T-helper 2 cell treated with Interferon-gamma antibody and Interleukin-4, amounts not matched to agents 100 ng/mL and 5 ng/mL, for 36 hours (primary cell): ENCODE results near the gene CCNL2. TPM values are rescaled to one million over a fixed set of nuclear protein-coding genes. Genes with fewer than 3 reads are reported as not detected.

Source experiments
- intact Hi-C: fragments of 100-400 bp; cut with micrococcal nuclease; formaldehyde crosslinking; loops from one replicate; pipeline ENCODE4 v1.15.1; 2023
- total RNA-seq: library from RNA; stranded (reverse); gene quantifications from 2 replicates; pipeline ENCODE4 v1.2.3, GENCODE V29; 2022

Gene CCNL2
- total RNA-seq, 1 donor from 2014 or later = 111 TPM

DNA sequence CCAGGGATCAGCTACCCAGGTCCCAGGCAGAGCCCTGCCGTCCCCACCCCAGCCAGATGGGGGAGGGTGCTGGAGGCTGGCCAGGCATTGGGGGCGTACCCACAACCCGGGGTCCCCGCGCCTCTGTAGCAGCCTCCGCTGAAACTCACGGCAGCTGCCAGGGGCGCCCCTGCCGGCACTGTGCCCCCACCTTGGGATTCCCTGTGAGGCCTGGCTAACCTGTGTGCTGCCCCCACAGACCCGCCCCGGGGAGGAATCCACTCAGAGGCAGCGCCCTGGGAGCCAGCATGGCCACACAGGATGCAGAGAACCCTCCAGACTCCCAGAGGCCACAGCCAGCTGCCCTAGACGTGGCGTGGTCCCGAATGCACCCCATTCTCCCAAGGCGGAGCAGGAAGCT, 53.8 kb downstream of the CCNL2 start:
- intact Hi-C loops = loop anchor here (5.0 kb wide), 1 partner anchor 38 kb away; the partner anchor contains the start of genes ACAP3 and PUSL1

DNA sequence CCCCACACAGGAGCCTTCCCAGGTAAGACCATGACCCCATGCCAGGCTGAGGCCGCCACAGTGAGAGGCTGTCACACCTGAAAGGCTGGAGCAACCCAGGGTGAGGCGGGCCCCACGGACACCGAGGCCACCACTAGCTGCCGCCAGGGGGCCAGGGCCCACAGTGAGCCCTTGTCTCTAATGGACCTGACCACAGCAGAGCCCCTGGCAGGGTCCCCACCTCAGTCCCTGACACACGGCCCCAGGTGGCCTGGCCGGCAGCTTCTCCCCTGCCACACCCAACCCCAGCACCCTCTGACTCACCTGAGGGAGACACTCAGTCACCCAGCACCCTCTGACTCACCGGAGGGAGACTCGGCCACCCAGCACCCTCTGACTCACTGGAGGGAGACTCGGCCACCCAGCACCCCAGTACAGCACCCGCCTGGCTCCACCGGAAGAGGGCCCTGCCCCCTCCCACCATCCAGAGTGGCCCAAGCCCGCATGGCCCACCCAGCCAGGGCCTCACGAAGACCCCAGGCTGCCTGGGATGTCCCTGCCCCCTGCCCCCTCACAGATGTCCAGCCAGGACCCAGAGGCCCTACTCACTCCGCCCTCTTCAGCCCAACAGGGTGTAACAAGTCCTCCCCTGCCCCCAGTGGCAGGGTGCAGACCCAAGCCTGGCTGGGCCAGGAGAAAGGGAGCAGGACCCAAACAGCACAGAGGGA, 54.3 kb downstream of the CCNL2 start:
- intact Hi-C loops = loop anchor here (5.0 kb wide), 1 partner anchor 38 kb away; the partner anchor contains the start of genes ACAP3 and PUSL1

DNA sequence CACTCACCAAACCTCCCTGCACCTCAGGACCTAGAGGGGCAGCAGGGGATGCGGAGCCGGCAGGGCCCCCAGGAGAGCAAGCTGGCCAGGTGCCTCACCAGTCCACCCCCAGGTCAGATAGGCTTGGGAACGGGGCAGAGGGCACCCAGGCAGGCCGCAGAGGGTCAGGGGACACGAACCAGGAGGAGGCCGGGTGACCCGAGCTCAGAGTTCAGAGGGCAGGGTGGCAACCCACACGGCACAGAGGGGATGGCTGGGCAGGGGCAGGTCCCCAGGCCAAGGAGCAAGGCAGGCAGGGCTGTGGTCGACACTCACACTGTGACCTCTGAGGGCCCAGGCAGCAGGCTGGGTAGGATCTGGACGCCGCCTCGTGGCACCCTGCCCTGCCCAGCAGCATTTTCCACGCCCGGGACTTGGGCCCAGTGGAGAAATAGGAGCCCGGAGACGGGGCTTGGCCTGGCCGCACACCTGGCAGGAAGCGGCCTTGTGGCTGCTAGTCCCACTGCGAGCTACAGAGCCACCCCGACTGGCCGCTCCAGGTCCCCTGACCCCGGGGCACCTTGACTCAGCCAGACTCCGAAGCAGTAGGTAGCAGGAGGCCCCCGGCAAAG, 55.2 kb downstream of the CCNL2 start:
- intact Hi-C loops = no loop called here

DNA sequence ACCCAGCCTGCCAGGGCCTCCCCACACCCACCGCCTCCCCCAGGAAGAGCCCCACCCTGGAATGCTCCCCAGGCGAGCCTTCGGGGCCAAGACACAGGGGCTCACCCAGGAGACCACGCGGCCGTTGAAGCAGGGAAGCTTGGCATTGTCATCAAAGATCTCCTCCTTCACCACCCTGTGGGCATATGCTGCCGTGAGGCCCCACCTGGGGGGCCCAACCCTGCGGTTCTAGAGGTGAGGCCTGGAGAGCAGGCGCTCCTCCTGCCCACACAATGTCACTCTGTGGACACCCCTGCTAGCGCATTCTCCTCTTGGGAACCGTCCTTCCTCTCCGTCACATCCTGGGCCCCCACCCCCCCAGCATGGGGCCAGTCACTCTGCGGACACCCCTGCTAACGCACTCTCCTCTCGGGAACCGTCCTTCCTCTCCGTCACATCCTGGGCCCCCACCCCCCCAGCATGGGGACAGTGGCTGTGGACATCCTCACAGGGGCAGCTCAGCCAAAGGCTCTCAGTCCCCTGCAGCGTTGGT, 56.5 kb downstream of the CCNL2 start:
- intact Hi-C loops = no loop called here

DNA sequence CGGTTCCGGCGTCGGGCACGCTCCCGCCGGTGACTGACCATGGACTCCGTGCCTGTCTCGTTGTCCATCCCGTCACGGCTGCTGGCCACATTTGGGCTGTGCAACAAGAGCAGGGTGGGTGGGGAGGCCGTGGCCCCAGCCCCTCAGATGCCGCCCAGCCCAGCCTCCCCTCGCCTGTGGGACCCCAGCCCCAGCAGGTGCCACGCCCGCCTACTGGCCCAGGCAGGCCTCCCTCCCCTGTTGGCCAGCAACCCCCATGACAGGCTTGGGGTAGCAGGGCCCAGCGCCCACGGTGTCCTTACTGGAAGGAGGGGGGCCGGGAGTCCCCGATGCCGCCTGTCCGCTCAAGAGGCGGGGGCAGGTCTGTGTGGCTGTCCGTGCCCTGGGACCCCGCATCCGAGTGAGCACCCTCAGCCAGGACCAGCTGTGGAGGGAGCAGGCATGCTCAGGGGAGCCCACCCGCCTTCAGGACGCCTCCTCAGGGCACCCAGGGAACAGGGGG, 57.0 kb downstream of the CCNL2 start:
- intact Hi-C loops = no loop called here

DNA sequence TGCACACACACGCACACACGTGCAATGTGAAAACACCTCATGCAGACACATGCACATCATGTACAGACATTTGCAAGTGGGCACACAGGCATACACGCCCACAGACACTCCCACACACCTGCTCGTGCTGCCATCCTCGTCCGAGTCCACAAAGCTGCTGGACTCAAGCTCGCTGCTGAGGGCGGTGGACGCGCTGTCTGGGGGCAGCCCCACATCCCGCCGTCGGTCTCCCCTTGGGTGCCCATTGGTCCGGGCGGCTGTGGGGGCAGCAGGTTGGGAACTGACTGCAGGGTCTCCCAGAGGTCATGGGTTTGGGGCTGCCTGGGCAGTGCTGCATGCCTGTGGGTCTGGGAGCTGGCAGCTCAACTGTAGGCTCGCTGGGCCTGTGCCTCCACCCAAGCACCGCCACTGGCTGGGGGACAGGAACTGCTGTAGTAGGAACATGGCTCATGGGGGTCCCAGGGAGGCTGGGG, 57.5 kb downstream of the CCNL2 start:
- intact Hi-C loops = no loop called here

DNA sequence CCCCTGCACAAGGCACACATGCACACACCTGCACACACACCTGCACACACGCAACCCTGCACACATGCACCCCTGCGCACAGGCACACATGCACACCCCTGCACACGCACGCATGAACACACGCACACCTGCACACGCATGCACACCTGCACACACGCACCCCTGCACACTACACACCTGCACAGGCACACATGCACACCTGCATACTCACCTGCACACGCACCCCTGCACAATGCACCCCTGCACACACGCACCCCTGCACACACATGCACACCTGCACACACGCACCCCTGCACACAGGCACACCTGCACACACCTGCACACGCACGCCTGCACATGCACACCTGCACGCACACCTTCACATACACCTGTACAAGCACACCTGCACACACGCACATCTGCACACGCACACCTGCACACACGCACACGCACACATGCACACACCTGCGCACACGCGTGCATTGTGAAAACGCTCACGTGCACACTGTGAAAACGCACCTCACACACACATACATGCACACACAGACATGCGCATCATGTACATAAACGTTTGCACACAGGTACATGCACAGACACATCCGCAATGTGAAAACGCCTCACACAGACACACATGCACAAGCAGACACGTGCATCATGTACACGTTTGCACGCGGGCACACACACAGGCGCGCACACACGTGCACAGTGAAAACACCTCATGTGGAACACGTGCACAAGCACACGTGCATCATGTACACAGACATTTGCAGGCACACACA, 58.2 kb downstream of the CCNL2 start:
- intact Hi-C loops = no loop called here

DNA sequence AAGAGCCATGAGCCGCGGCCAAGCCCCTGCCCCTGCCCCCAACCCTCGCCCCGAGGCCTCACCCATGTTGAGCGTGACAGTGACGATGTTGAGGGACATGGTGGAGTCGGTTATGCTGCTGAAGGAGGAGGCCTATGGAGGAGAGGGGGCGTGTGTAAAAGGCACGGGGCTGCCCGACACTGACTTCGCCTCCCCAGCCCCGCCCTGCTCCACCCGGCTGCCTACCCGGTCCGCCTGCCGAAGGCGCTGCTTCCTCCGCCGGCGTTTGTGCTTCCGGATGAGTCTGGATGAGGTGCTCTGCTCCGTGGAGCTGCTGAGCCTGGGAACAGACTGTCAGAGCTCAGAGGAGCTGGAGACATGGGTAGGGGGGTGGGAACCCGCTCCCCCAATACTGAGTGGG, 59.0 kb downstream of the CCNL2 start:
- intact Hi-C loops = no loop called here

DNA sequence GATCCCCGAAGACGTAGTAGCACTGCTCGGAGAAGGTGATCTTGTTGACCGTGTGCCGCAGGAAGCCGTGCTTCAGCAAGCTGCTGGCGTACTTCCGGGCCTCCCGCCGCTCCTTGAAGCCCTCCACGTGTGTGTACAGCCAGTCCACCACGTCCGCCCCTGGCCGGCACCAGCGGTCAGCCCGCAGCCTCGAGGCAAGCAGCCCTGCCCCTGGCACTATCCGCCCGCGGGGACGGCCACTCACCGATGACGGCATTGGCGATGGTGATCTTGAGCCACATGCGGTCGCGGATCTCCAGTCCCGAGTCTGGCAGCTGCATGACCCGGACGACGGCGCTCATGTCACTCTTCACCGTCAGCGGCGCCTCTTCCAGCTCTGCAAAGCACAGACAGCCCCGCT, 60.9 kb downstream of the CCNL2 start:
- intact Hi-C loops = no loop called here

DNA sequence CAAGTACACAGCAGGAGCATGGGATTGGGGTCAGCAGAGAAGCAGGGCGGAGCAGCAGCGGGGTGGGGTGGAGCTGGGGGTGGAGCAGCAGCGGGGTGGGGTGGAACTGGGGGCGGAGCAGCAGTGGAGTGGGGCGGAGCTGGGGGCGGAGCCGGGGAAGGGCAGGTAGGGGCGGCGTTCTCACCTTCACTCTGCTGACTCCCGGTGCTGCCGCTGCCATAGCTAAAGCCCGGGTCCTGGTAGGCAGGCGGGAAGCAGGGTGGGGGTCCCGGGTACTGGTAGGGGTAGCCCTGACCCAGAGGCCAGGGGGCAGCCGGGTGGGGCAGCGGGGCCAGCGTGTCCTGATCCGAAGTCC, 61.4 kb downstream of the CCNL2 start:
- intact Hi-C loops = no loop called here

DNA sequence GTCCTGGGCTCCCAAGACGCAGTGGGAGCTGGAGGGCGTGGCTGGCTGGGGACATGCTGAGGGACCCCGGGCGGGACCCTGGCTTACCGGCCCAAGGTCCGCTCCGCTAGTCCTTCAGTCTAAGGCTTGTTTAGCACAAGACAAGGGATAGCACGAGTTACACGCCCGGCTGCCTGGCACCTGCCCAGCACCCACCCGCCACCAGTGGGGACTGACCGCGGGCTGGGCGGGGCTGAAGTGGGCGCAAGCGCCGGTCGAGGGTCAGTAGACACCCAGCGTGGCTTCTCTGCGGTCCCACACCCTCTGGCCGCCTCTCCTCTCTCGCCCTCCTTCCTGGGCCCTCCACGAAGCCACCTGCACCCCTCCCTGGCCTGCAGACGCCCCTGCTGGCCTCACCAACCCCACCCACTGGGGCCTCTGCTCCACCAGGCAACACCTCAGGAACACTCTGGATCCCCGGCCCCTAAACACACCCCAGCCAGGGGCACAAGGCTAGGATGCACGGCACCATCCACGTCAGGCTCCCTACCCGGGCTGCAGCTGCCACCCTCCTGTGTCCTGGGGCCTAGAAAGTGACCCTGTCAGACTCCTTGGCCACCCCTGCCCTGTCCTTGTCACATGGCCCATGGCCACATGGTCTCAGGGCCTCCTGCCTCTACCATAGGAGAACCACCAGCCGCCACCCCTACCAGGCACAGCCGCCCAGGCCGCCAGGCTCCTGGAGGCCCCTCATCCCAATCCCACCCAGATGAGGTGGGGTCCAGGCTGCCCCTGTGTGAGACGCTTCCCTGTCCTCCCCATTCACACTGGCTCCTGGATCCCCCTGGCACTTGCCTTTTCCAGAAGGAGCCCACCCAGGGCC, 62.0 kb downstream of the CCNL2 start:
- intact Hi-C loops = no loop called here

DNA sequence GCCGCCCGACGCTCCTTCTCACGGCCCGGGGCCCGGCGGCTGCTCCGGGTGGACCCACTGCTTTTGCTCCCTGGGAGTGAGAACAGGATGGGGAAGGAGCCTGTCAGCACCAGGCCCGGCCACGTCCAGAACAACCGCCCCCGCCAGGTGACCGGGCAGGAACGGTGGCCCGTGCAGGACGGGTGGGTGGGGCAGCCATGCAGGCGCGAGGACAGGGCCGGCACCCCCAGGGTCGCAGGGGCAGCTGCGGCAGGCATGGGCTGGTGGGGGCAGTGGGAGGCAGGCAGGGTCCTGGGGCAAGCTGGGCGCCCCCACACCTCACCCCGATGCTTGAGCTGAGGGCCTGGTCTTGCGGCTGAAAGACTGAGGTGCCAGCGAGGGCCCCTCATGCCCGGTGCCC, 62.7 kb downstream of the CCNL2 start:
- intact Hi-C loops = no loop called here

DNA sequence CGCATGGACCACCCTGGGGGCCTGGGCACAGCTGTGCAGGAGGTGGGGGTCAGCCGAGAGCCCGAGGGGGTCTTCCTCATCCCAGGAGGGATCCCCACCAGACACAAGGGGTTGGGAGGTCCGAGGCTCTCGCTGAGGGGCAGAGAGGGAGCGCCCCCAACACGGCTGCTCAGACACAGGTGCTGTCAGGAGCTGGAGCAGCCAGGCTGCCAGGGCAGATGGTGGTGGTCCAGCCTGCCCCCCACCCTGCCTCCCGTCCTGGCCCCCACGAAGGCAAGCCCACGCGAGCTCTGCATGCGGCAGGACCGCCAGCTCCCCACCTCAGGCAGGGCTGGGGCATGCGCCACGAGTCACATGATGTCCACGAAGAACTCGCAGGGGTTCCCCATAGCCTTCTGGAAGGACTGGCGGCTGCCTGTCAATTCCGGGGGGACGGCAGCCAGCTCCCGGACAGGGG, 63.3 kb downstream of the CCNL2 start:
- intact Hi-C loops = no loop called here

Other genes with a start within 250 kb of the CCNL2 start
- 0.30 and 0.89 TPM in 2 replicates for gene TTLL10, start 225.5 kb downstream of the CCNL2 start, total RNA-seq
- 26.8 and 29.8 TPM in 2 replicates for gene TNFRSF18, start 192.7 kb downstream of the CCNL2 start, total RNA-seq
- 46.0 and 47.8 TPM in 2 replicates for gene TNFRSF4, start 185.2 kb downstream of the CCNL2 start, total RNA-seq
- 111 and 112 TPM in 2 replicates for gene SDF4, start 167.3 kb downstream of the CCNL2 start, total RNA-seq
- gene B3GALT6, start 167.1 kb downstream of the CCNL2 start, total RNA-seq = 27.1 and 27.5 TPM in 2 replicates
- gene C1QTNF12, start 152.6 kb downstream of the CCNL2 start, total RNA-seq = 2.9 and 3.2 TPM in 2 replicates
- gene UBE2J2, start 125.5 kb downstream of the CCNL2 start, total RNA-seq = 76.0 and 80.4 TPM in 2 replicates
- 3.6 and 4.6 TPM in 2 replicates for gene SCNN1D, start 118.9 kb downstream of the CCNL2 start, total RNA-seq
- 66.6 and 67.7 TPM in 2 replicates for gene ACAP3, start 91.4 kb downstream of the CCNL2 start, total RNA-seq
- 22.3 and 23.1 TPM in 2 replicates for gene PUSL1, start 90.7 kb downstream of the CCNL2 start, total RNA-seq
- 115 and 116 TPM in 2 replicates for gene INTS11, start 74.7 kb downstream of the CCNL2 start, total RNA-seq
- 20.0 and 20.7 TPM in 2 replicates for gene CPTP, start 74.5 kb downstream of the CCNL2 start, total RNA-seq
- 1.0 and 1.2 TPM in 2 replicates for gene TAS1R3, start 68.1 kb downstream of the CCNL2 start, total RNA-seq
- gene DVL1, start 49.9 kb downstream of the CCNL2 start, total RNA-seq = 31.5 and 35.4 TPM in 2 replicates
- gene MXRA8, start 40.8 kb downstream of the CCNL2 start, total RNA-seq = 0.11 TPM in 2 replicates
- 110 and 112 TPM in 2 replicates for gene AURKAIP1, start 24.1 kb downstream of the CCNL2 start, total RNA-seq
- gene MRPL20, start 8.0 kb upstream of the CCNL2 start, total RNA-seq = 123 and 133 TPM in 2 replicates
- not detected in 2 replicates for gene ANKRD65, start 21.9 kb upstream of the CCNL2 start, total RNA-seq
- 0.27 and 0.68 TPM in 2 replicates for gene VWA1, start 36.4 kb upstream of the CCNL2 start, total RNA-seq
- gene ATAD3C, start 50.4 kb upstream of the CCNL2 start, total RNA-seq = 0.16 and 0.93 TPM in 2 replicates
- 49.2 and 51.4 TPM in 2 replicates for gene ATAD3B, start 72.4 kb upstream of the CCNL2 start, total RNA-seq
- gene ATAD3A, start 112.8 kb upstream of the CCNL2 start, total RNA-seq = 51.9 and 52.4 TPM in 2 replicates
- 1.0 and 1.1 TPM in 2 replicates for gene TMEM240, start 141.3 kb upstream of the CCNL2 start, total RNA-seq
- 137 TPM in 2 replicates for gene SSU72, start 175.5 kb upstream of the CCNL2 start, total RNA-seq
- gene FNDC10, start 200.8 kb upstream of the CCNL2 start, total RNA-seq = 8.8 and 9.0 TPM in 2 replicates
- gene MIB2, start 216.2 kb upstream of the CCNL2 start, total RNA-seq = 27.8 and 31.4 TPM in 2 replicates
- 0.82 and 2.5 TPM in 2 replicates for gene MMP23B, start 232.8 kb upstream of the CCNL2 start, total RNA-seq